Stimulated activated CD8-positive, alpha-beta memory T cell treated with anti-CD3 and anti-CD28 coated beads, Interleukin-12 subunit alpha, Interleukin-12 subunit beta, amount 100 ng/mL, for 24 hours (primary cell): ENCODE measurements around the gene MEGF8.

Experiments used
- DNase-seq: peaks from one replicate; pipeline ENCODE4 v3.0.0-alpha.2; 2020; ENCODE audit errors: extremely low read depth

Gene MEGF8

DNA sequence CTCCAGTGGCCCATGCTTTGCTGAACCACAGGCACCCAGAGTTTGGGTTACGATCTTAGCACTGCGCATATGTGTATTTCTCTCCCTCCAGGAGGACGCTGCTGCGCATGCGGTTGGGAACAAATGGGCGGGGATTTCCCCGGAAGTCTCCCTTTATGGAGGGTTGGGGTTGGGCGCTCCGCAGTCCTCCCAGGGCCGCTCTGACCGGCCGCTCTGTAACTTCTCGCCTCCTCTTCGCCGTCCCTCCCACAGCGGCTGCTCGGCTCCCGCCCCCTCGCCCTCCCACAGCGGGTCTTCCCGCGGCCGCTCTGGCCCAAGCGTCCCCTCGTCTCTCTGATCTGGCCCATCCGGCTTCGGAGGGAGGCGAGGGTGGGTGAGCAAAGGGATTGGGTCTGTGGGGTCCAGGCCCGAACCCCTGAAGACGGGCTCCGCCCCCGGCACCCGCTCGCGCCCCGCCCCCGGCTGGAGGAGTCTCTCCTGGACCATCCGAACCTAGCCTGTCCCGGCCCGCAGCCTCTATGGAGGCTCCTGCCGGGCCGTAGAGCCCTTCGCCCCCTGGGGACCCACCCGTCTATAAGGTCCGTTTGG, at the start of gene MEGF8:
TSS of gene MEGF8 (plus strand) at position 328 of the 588 bp plus-strand sequence. CDS start 609 bp downstream, outside the sequence.
- peak; percentile 93 for DNase-seq

DNA sequence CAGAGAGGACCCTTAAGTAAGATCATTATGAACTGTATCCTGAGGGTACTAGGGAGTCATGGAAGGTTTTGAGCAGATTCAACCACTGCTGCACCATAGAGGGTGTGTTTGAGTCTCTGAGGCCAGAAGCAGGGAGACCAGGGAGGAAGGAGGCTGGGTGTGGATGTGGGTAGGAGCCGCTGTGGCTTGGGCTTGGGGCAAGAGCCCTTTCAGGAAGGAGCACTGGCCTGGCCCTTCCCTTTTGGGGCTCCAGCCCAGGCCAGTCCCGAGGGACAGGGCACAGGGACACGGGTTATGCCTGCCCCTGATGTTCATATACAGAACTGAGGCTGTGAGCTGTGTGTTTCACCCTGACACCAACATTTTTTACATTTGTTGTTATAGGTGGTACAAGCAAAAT, 49.2 kb upstream of the MEGF8 start:
- DNase-seq, result no peak

- no peak for DNase-seq
Measured at GRCh38 chr19:42276821-42277220, 48.6 kb upstream of the MEGF8 start.

DNA sequence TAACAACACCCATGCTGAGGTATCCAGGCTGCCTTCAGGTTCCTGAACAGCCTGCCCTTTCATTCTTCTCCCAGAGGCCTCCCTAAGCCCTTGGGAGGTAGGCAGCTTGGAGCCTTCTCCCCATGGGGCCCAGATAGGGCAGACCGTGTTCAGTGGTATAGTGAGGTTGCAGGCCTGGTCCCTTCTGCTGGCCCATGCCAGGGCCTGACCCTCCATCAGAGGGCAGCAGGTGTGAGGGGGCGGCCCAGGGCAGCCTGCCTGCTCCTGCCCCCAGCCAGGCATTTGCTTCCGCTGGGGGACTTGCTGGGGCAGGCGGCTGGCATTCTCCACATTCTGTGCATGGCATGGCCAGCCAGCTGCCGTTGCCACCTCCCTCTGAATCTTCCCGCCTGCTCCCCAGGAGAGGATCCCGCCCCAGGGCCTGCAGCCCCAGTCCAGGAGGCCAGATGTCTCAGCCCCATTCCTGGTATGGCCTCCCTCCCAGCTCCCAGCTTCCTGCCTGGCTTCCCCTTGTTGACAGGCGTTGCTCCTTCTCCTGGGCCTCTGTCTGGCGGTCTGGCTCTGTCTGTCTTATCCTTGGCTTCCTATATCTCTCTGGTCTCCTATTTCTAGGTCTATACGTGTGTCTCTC, 47.5 kb upstream of the MEGF8 start:
- DNase-seq, result no peak

DNA sequence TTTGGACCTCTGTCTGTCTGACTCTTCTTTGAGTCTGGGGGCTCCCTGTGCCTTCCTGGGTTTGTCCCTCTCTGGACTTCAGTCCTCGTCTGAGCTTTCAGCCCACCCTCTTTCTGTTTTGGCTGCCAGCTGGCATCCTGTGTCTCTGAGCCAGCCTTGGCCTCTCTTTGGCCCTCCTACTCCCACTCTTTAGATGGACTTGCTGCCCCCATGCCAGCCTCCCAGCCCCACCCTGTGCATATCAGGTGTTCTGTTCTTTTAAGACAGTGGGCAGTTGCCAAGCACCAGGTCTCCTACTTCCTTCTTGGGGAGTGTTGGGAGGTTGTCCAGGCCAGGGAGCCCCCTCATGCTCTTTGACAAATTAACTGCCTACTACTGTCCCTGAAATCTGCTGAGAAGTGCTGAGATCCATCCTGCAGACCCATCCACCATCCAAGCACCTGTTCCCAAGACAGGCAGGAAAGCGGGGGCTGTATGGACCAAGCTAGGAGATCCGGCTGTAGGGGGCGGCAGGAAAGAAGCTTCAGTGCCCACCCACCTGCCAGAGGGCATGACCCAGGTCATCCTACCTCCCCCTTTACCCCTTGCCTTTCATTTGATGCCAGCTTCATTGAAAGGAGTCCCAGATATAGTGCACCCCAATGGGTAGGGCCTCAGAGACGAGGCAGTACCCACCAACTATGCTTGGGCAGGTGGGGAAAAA, 46.8 kb upstream of the MEGF8 start:
- DNase-seq, result no peak

DNA sequence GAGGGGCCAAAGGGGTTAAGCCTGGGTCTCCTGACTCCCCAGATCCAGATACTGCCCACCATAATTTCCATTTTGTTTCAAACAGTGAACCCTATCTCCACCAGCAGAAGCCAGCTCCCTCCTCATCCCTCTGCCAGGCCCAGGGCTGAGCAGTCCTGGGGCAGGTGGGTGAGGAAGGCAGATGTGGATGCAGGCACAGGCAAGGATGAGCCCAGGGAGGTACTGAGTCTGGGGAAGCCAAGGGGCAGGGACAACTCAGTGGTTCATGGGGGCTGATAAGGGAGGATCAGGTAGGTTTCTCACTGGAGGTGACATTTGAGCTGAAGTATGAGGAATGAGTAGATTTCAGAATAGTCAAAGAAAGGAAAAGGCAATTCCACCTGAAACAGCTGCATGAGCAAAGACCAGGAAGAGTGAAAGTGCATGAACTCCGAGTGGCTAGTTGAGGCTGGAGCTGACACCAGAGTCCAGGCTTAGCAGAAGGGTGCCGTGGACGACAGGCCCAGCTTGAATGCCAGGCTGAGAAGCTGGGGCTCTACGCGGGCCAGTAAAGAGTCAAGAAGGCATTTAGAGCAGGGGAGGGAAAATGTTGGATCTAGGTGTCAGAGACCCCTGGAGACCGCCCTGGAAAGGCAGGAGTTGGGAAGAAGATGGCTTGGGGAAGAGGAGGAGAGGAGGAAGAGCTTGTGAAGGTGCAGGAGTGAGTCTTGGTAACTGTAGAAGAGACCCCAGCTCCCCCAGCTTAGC, 46.1 kb upstream of the MEGF8 start:
- DNase-seq, result no peak

DNA sequence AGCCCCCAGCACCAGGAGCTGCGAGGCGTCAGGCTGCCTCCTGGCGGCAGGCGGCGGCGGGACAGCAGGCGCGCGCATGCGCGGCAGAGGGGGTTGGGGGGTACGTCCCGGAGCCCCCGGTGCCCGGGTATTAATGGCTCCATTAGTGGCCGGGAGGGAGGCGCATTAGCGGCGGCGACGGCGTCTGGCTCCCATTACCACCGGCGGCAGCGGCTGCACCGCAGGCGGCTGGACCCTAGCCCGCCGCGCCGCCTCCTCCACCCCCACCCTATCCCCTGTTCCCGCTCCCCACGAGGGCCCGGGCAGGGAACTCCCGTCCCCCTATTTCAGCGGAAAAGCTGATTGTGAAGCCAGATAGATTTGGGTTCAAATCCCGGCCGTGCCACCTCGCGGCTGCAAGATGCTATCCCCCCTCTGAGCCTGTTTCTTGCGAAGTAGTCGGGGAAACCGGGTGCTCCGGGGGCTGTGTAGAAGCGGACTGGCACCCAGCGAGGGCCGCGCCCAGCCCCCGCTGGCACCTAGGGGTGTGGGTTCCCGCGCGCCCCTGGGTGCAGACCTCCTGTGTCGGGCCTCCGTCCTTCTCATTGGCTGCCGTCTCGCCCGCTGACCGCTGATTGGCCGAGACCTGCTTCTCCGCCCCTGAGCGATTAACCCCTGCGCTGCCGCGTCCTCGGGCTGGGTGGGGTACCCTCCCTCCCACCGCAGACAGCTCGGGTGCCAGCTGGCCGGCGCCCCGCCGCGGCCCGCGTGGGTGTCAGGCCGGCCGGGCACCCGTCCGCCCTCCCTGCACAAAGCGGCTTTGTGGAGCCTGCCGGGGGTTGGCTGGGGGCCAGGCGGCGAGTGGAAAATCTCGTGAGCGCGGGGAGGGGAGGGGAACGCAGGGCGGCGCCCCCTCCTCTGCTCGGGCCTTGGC, 45.3 kb upstream of the MEGF8 start:
- DNase-seq, result peak; percentile 70

DNA sequence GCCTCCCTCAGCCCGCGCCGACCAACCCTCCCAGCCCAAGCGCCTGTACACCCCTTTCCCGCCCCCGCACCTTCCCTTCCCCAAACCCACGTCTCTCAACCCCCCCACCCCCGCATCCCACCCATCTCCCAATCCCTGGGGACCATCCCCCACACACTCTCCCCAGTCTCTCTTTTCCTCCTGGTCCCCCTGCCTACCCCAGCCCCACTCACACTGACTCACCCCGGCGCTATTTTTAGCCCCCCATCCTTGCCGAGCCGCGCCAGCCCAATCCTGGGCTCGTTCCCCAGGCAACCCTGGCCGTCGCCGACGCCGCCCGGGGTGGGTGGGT, 44.7 kb upstream of the MEGF8 start:
- DNase-seq, result no peak

- DNase-seq, result no peak
Measured at GRCh38 chr19:42281146-42281826, 44.1 kb upstream of the MEGF8 start.

DNA sequence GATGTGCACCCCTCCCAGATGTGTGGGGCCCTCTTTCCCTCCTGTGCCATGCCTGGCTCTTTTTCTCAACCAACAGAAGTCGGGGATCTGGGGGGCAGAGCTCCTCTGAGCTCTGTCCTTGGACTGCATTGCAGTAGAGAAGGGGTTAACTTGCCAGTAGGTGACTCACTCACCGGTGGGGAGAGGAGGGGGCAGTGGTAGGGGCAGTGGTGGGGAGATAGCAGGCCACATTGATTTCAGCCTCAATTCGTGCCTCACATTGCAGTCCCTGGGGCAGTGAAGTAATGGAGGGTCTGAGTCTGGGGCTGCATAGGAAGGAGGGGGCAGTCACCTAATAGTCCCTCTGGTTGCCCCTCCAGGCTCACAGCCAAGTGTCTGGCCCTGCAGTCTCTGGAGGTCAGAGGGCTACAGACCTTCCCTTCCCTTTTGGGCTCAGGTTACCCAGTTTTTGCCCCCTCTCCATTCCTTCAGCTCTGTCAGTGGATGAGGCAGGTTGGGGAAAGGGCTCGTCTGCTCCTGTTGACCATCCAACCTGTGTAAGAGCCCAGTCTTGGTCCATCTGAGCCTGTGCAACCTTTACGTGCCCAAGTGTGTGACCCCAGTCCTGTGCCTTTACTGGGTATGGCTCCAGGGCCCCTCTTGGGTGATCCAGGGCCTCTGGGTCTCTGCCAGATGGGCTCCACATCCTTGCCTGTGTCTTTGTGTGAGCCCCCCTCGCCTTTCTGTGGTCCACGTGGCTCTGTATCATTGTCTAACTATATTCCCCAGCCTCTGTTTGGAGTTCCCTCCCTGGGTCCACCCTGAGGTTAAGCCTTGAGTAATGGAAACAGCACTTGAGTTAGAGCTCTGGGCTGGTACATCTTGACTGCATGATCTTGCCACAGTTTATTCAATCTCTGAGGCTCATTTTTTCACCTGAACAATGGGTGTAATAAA, 43.3 kb upstream of the MEGF8 start:
- DNase-seq, result no peak

- no peak for DNase-seq
Measured at GRCh38 chr19:42282819-42283187, 42.6 kb upstream of the MEGF8 start.

GRCh38 chr19:42283188-42284065, 42.0 kb upstream of the MEGF8 start:
- peak; percentile 96 for DNase-seq

DNA sequence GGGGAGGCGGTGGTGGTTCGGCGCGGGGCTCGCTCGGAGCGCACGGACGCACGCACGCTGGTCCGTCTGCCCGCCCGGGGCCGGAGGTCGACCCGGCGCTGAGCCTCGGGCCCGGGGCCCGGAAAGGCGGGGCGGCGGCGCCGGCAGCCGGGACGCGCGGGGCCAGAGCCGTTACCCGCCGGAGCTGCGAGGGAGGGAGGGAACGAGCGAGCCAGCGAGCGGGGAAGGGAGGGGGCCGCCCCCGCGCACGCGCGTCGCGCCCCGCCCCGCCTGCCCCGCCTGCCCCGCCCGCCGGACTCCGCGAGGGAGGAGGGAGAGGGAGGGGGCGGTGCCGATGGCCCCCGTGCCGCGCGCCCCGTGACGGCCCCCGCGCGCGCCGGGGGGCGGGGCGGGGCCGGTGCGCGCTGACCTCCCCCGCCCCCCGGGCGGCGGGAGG, 41.4 kb upstream of the MEGF8 start:
- peak; percentile 56 for DNase-seq

- no peak for DNase-seq
Measured at GRCh38 chr19:42284591-42285341, 40.7 kb upstream of the MEGF8 start.

DNA sequence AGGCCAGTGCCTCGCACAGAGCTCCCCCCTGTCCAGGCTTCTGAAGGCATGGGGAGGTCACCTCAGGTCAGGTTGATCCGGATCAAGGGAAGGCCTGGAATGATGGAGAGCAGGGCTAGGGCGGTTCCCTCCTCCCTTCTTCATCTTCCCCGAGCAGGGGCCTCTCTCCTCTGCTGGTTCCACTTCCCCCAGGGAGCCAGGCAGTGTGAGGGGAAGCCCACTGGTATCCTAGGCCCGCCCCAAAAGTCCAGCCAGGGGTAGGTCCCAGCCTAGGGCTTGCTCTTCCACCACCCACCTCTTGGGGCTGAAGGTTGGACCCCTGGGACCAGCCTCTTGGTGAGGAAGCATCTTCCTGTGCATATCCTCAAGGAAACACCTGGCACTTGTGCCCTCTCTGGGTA, 39.9 kb upstream of the MEGF8 start:
- no peak for DNase-seq

DNA sequence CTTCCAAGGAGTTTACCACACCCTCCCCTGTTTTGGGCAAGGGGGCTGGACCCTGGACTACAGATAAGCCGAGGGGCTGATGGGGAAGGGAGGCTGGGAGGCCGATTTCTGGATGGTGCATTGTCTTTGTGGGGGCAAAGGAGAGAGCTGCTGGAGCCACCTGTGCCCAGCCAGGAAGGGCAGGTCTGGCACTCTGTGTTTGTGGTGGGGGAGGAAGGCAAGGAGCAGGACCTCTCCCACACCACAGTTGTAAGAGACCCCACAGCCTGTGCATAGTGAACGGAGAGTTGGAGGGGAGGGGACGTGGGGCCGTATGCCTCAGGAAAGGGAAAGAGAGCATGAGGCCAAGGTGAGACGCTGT, 39.5 kb upstream of the MEGF8 start:
- no peak for DNase-seq

DNA sequence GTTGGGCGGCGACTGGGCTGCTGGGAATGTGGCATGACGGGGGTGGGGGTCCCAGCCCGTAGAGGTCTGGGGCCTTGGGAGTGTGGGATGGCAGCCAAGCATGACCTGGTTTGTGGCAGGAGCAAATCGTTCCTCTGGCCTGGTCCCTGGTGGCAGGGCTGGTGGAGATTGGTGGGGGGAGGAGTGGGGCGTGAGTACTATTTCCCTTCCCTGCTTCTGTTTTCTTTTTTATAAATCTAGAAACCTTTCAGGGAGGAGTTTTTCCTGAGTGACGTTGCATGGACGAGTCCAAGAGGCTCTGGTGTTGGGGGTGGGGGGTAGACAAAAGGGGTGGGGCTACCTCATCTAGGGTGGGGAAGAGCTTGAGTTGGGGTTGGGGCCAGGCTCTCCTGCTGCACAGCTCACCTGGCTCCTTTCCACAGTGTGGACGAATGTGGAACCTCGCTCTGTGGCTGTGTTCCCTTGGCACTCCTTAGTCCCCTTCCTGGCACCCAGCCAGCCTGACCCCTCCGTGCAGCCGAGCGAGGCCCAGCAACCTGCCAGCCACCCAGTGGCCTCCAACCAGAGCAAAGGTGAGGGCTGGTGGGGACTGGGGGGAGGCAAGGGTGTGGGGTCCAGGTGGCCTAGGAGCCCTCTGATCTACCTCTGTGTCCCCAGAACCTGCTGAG, 39.0 kb upstream of the MEGF8 start:
- DNase-seq, result no peak
